ENCODE data around the gene SIPA1L2.

SIPA1L2 gene

GRCh38 chr1:232630047-232630893, at the start of gene SIPA1L2:
SIPA1L2 (minus strand) TSS chr1:232630133; CDS start chr1:232515339, 114,794 bp downstream.
- peak; percentile 81 for DNase-seq (ENCODE audit: low read depth)

GRCh38 chr1:232678185-232678886, 48.4 kb upstream of the SIPA1L2 start:
- peak; percentile 17 for DNase-seq (ENCODE audit: low read depth)

GRCh38 chr1:232676307-232676706, 46.4 kb upstream of the SIPA1L2 start:
- no peak for DNase-seq (ENCODE audit: low read depth)

- DNase-seq (ENCODE audit: low read depth), result no peak
These were observed 46.0 kb upstream of the SIPA1L2 start for GRCh38 chr1:232675898-232676297.

- DNase-seq (ENCODE audit: low read depth), result no peak
These were observed 45.3 kb upstream of the SIPA1L2 start for GRCh38 chr1:232675260-232675659.

- no peak for DNase-seq (ENCODE audit: low read depth)
These were observed 43.3 kb upstream of the SIPA1L2 start for GRCh38 chr1:232673256-232673655.

- peak; percentile 6 for DNase-seq (ENCODE audit: low read depth)
These were observed 40.2 kb upstream of the SIPA1L2 start for GRCh38 chr1:232669981-232670747.

- no peak for DNase-seq (ENCODE audit: low read depth)
These were observed 37.8 kb upstream of the SIPA1L2 start for GRCh38 chr1:232667778-232668165.

- DNase-seq (ENCODE audit: low read depth), result no peak
These were observed 37.3 kb upstream of the SIPA1L2 start for GRCh38 chr1:232667094-232667777.

GRCh38 chr1:232664844-232665777, 35.2 kb upstream of the SIPA1L2 start:
- no peak for DNase-seq (ENCODE audit: low read depth)

- DNase-seq (ENCODE audit: low read depth), result no peak
These were observed 33.0 kb upstream of the SIPA1L2 start for GRCh38 chr1:232662910-232663309.

GRCh38 chr1:232658386-232658785, 28.5 kb upstream of the SIPA1L2 start:
- DNase-seq (ENCODE audit: low read depth), result no peak

- no peak for DNase-seq (ENCODE audit: low read depth)
These were observed 27.6 kb upstream of the SIPA1L2 start for GRCh38 chr1:232657426-232658005.

GRCh38 chr1:232655746-232656085, 25.8 kb upstream of the SIPA1L2 start:
- DNase-seq (ENCODE audit: low read depth), result no peak

GRCh38 chr1:232655028-232655745, 25.3 kb upstream of the SIPA1L2 start:
- peak; percentile 17 for DNase-seq (ENCODE audit: low read depth)

- no peak for DNase-seq (ENCODE audit: low read depth)
These were observed 23.9 kb upstream of the SIPA1L2 start for GRCh38 chr1:232653789-232654188.

- no peak for DNase-seq (ENCODE audit: low read depth)
These were observed 20.9 kb upstream of the SIPA1L2 start for GRCh38 chr1:232650845-232651244.

GRCh38 chr1:232650418-232650817, 20.5 kb upstream of the SIPA1L2 start:
- no peak for DNase-seq (ENCODE audit: low read depth)

- peak; percentile 11 for DNase-seq (ENCODE audit: low read depth)
These were observed 18.4 kb upstream of the SIPA1L2 start for GRCh38 chr1:232648316-232648715.

- DNase-seq (ENCODE audit: low read depth), result no peak
These were observed 14.3 kb upstream of the SIPA1L2 start for GRCh38 chr1:232644209-232644608.
